ENCODE results near the gene DRD4. TPM values are rescaled to one million over a fixed set of nuclear protein-coding genes. Genes with fewer than 3 reads are reported as not detected.

Gene DRD4
- total and polyA plus RNA-seq, 2 of the 8 experiments (the other 6 are each of a cell fraction or from before 2014, with no cell fraction given) = 3.4 to 4.9 TPM

GRCh38 chr11:660281-660680 is 23.2 kb downstream of the DRD4 start (continued):
- TF ChIP-seq GTF2F1 (IDR thresholded peaks at IDR 0.05; ENCODE audit: borderline replicate concordance, low read depth, low read length) = no peak
- no peak for TF ChIP-seq ZNF274 (IDR thresholded peaks at IDR 0.05; ENCODE audit: borderline replicate concordance, extremely low read depth, low read length)
- no peak for TF ChIP-seq USF2 (IDR thresholded peaks at IDR 0.05; ENCODE audit: low read length)
- TF ChIP-seq PHF8 (conservative IDR thresholded peaks at IDR 0.05; ENCODE audit: low read depth, low read length) = no peak

Data from H1 (cell line).